Esophagus (tissue), 2 donors: Measurements from ENCODE around the gene BMP5. TPM values are rescaled to one million over a fixed set of nuclear protein-coding genes. Genes with fewer than 3 reads are reported as not detected.

Source experiments
- H3K27ac ChIP-seq, 2 donors: one replicate each; pipeline ENCODE4 v1.5.1; 2013; ENCODE audit warnings: low read depth in 2 of 2, mild to moderate bottlenecking in 2 of 2, inconsistent platforms in 1 of 2, low read length in 1 of 2, moderate library complexity in 1 of 2
- H3K27me3 ChIP-seq, 2 donors: one replicate each; pipeline ENCODE4 v1.6.1; 2013; ENCODE audit warnings: low read length in 2 of 2, control low read depth in 1 of 2, mild to moderate bottlenecking in 1 of 2; ENCODE audit not compliant: insufficient read depth in 2 of 2, control insufficient read depth in 1 of 2
- H3K36me3 ChIP-seq, 2 donors: one replicate each; pipeline ENCODE4 v1.6.1; 2013; ENCODE audit warnings: low read length in 1 of 2; ENCODE audit not compliant: control insufficient read depth in 2 of 2, insufficient read depth in 2 of 2
- H3K4me1 ChIP-seq, 2 donors: one replicate each; pipeline ENCODE4 v1.6.1; 2013; ENCODE audit warnings: low read length in 1 of 2; ENCODE audit not compliant: control insufficient read depth in 2 of 2, insufficient read depth in 2 of 2
- H3K4me3 ChIP-seq, 2 donors: one replicate each; pipeline ENCODE4 v1.5.1; 2013; ENCODE audit warnings: low read length in 2 of 2, mild to moderate bottlenecking in 2 of 2, low read depth in 1 of 2, moderate library complexity in 1 of 2
- H3K9me3 ChIP-seq, 2 donors: one replicate each; pipeline ENCODE4 v1.6.1; 2013; ENCODE audit warnings: mild to moderate bottlenecking in 2 of 2, low read depth in 1 of 2, low read length in 1 of 2, moderate library complexity in 1 of 2; ENCODE audit not compliant: control insufficient read depth in 2 of 2, insufficient read depth in 1 of 2
- WGBS, 2 donors: extraction: QIAGEN DNeasy Blood & Tissue Kit; methylation state at CpG; one replicate each; pipeline ENCODE4 v1.1.7; 2013; 5-methylcytosine and 5-hydroxymethylcytosine counted together
- polyA plus RNA-seq, 2 donors: library from polyadenylated mRNA; stranded (reverse); fragments of 200-250 nt; gene quantifications; one replicate each; pipeline ENCODE4 v1.2.3, GENCODE V29; 2013
- donor health status: healthy with polysubstance abuse.
- donor health status: Bipolar disorder and iron deficiency.

Gene BMP5
- polyA plus RNA-seq, 2 donors, result 0.04 to 0.15 TPM

GRCh38 chr6:55841341-55841740 lies 34.0 kb downstream of the BMP5 start:
- Histone ChIP-seq H3K4me3 (no peak overlapping the region), H3K9me3 (no peaks in the 10 kb centered on the region), H3K4me1 (no peaks in the 10 kb centered on the region), H3K27me3 (no peaks in the 10 kb centered on the region), H3K27ac (no peak overlapping the region), H3K36me3 (no peaks in the 10 kb centered on the region)

- Histone ChIP-seq H3K4me1 (no peaks in the 10 kb centered on the region), H3K4me3 (no peak overlapping the region), H3K27ac (no peak overlapping the region), H3K36me3 (no peaks in the 10 kb centered on the region), H3K27me3 (no peaks in the 10 kb centered on the region), H3K9me3 (no peaks in the 10 kb centered on the region)
These were observed 36.3 kb downstream of the BMP5 start for GRCh38 chr6:55839080-55839479.

GRCh38 chr6:55836945-55837344 lies 38.4 kb downstream of the BMP5 start:
- Histone ChIP-seq H3K27ac (no peak overlapping the region), H3K36me3 (no peaks in the 10 kb centered on the region), H3K4me1 (no peaks in the 10 kb centered on the region), H3K9me3 (no peaks in the 10 kb centered on the region), H3K4me3 (no peak overlapping the region), H3K27me3 (no peaks in the 10 kb centered on the region)
- WGBS, 2 donors, result 62 to 64% methylated on average over 4 of the region's 4 CpGs

- H3K4me1 ChIP-seq, result no peaks in the 10 kb centered on the region
- no peaks in the 10 kb centered on the region for H3K9me3 ChIP-seq
- WGBS, 2 donors, result 27 to 32% methylated on average over 3 of the region's 3 CpGs
- H3K4me3 ChIP-seq, result no peak overlapping the region
- no peaks in the 10 kb centered on the region for H3K36me3 ChIP-seq
- no peaks in the 10 kb centered on the region for H3K27me3 ChIP-seq
- H3K27ac ChIP-seq, result no peak overlapping the region
These were observed 38.9 kb downstream of the BMP5 start for GRCh38 chr6:55836481-55836880.

GRCh38 chr6:55835220-55835619 lies 40.2 kb downstream of the BMP5 start:
- no peaks in the 10 kb centered on the region for H3K36me3 ChIP-seq
- no peaks in the 10 kb centered on the region for H3K27me3 ChIP-seq
- no peak overlapping the region for H3K27ac ChIP-seq
- no peaks in the 10 kb centered on the region for H3K4me1 ChIP-seq
- H3K9me3 ChIP-seq, result no peaks in the 10 kb centered on the region
- no peak overlapping the region for H3K4me3 ChIP-seq
- WGBS, 2 donors, result 72 to 81% methylated on average over 1 of the region's 1 CpG

GRCh38 chr6:55833284-55833683 lies 42.1 kb downstream of the BMP5 start:
- Histone ChIP-seq H3K4me1 (no peaks in the 10 kb centered on the region), H3K9me3 (no peaks in the 10 kb centered on the region), H3K27me3 (no peaks in the 10 kb centered on the region), H3K36me3 (no peaks in the 10 kb centered on the region), H3K4me3 (no peak overlapping the region), H3K27ac (no peak overlapping the region)
- WGBS, 2 donors, result 74 to 76% methylated on average over 2 of the region's 2 CpGs

GRCh38 chr6:55827818-55828522 lies 47.4 kb downstream of the BMP5 start:
- Histone ChIP-seq H3K36me3 (no peaks in the 10 kb centered on the region), H3K4me1 (no peaks in the 10 kb centered on the region), H3K27me3 (no peaks in the 10 kb centered on the region), H3K27ac (no peak overlapping the region), H3K9me3 (no peaks in the 10 kb centered on the region), H3K4me3 (no peak overlapping the region)

- H3K9me3 ChIP-seq, result no peaks in the 10 kb centered on the region
- H3K4me3 ChIP-seq, result no peak overlapping the region
- no peaks in the 10 kb centered on the region for H3K4me1 ChIP-seq
- H3K27ac ChIP-seq, result no peak overlapping the region
- no peaks in the 10 kb centered on the region for H3K36me3 ChIP-seq
- no peaks in the 10 kb centered on the region for H3K27me3 ChIP-seq
- 52 to 58% methylated on average over 1 of the region's 1 CpG for WGBS, 2 donors
These were observed 48.4 kb downstream of the BMP5 start for GRCh38 chr6:55826941-55827340.

- Histone ChIP-seq H3K4me1 (no peaks in the 10 kb centered on the region), H3K27me3 (no peaks in the 10 kb centered on the region), H3K27ac (no peak overlapping the region), H3K36me3 (no peaks in the 10 kb centered on the region), H3K9me3 (no peaks in the 10 kb centered on the region), H3K4me3 (no peak overlapping the region)
These were observed 49.9 kb downstream of the BMP5 start for GRCh38 chr6:55825402-55826051.

- H3K9me3 ChIP-seq, result no peaks in the 10 kb centered on the region
- H3K36me3 ChIP-seq, result no peaks in the 10 kb centered on the region
- H3K4me3 ChIP-seq, result no peak overlapping the region
- H3K4me1 ChIP-seq, result no peaks in the 10 kb centered on the region
- 65 to 78% methylated on average over 2 of the region's 2 CpGs for WGBS, 2 donors
- no peak overlapping the region for H3K27ac ChIP-seq
- H3K27me3 ChIP-seq, result no peaks in the 10 kb centered on the region
These were observed 52.6 kb downstream of the BMP5 start for GRCh38 chr6:55822815-55823214.
